WTC11 (cell line): Measurements from ENCODE around the gene STK35.

Experiments
- TF ChIP-seq, protein P1 (sequence below): sonication (generic); formaldehyde crosslinking; IDR thresholded peaks from 2 replicates; pipeline ENCODE4 v1.8.0; 2022; ENCODE audit warnings: mild to moderate bottlenecking, missing genetic modification reagents
- TF ChIP-seq, protein P2 (sequence below): sonication (generic); formaldehyde crosslinking; IDR thresholded peaks from 2 replicates; pipeline ENCODE4 v1.8.0; 2022; ENCODE audit warnings: missing genetic modification reagents

DNA sequence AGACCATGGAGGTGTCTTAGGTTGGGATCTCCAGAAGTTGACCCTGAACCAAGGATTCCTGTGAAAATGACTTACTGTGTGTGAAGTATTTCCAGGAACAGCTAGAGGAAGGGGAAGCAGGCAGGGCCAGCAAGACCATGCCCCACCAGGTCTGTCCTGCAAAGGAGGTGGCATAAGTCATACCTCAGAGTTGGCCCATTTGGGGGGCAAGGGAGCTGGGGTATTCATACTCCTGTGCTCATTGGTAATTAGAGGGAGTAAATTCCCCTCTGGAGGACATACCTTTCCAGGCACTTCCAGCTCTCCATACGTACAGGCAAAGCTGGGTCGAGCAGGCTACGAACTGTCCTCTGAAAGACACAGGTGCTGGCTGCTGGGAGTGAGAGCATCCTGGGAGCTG lies 72.4 kb downstream of the STK35 start:
- TF ChIP-seq, protein P1, sequence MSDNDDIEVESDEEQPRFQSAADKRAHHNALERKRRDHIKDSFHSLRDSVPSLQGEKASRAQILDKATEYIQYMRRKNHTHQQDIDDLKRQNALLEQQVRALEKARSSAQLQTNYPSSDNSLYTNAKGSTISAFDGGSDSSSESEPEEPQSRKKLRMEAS (CRISPR knock-in tag) = no peak
- TF ChIP-seq, protein P2, sequence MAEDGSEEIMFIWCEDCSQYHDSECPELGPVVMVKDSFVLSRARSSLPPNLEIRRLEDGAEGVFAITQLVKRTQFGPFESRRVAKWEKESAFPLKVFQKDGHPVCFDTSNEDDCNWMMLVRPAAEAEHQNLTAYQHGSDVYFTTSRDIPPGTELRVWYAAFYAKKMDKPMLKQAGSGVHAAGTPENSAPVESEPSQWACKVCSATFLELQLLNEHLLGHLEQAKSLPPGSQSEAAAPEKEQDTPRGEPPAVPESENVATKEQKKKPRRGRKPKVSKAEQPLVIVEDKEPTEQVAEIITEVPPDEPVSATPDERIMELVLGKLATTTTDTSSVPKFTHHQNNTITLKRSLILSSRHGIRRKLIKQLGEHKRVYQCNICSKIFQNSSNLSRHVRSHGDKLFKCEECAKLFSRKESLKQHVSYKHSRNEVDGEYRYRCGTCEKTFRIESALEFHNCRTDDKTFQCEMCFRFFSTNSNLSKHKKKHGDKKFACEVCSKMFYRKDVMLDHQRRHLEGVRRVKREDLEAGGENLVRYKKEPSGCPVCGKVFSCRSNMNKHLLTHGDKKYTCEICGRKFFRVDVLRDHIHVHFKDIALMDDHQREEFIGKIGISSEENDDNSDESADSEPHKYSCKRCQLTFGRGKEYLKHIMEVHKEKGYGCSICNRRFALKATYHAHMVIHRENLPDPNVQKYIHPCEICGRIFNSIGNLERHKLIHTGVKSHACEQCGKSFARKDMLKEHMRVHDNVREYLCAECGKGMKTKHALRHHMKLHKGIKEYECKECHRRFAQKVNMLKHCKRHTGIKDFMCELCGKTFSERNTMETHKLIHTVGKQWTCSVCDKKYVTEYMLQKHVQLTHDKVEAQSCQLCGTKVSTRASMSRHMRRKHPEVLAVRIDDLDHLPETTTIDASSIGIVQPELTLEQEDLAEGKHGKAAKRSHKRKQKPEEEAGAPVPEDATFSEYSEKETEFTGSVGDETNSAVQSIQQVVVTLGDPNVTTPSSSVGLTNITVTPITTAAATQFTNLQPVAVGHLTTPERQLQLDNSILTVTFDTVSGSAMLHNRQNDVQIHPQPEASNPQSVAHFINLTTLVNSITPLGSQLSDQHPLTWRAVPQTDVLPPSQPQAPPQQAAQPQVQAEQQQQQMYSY (CRISPR knock-in tag) = no peak
